K562 (cell line): ENCODE results near the gene LPCAT1. TPM values are rescaled to one million over a fixed set of nuclear protein-coding genes. Genes with fewer than 3 reads are reported as not detected.
A peak's percentile ranks its signal among the peaks of the same experiment; 100 is the strongest.

Experiments
- ATAC-seq: fragments of 200-7000 bp; cut with Tn5 transposase; 3 replicates; pipeline ENCODE4 v1.9.1; 2020; ENCODE audit warnings: moderate library complexity
- BruUV-seq: library from RNA; stranded (reverse); fragments of 400-500 nt; replicated peaks from 2 replicates; lab custom pipeline; 2021; lab: Mats Ljungman, UMichigan
- CTCF ChIA-PET: fragments of 300-600 bp; formaldehyde crosslinking; extraction: SDS; loops from one replicate; lab custom pipeline; 2021; ENCODE audit warnings: low intra/inter-chr PET ratio; lab: Yijun Ruan, JAX
- POLR2A ChIA-PET: fragments of 300-600, 350-650 bp; sonication (Branson Sonifier 250); formaldehyde crosslinking; extraction: SDS; loops from one replicate; lab custom pipeline; 2021; ENCODE audit warnings: antibody characterized with exemption, inconsistent platforms; lab: Yijun Ruan, JAX
- DNase-seq, 4 experiments: peaks; one replicate each; pipeline versions ENCODE4 v3.0.0 to v3.0.0-alpha.2; 2011 to 2018; ENCODE audit warnings: low spot score in 3 of 4, mixed read lengths in 3 of 4; ENCODE audit errors: extremely low read depth in 1 of 4
- FAIRE-seq: peaks from 2 replicates; lab custom pipeline; 2011; peaks lifted over from hg19 to GRCh38; lab: Jason Lieb, UNC
- H2AFZ ChIP-seq: 2 replicates; pipeline ENCODE4 v1.6.0; 2011; ENCODE audit warnings: low read depth, low read length, control low read depth, inconsistent platforms
- H3K27ac ChIP-seq: fragments of 200-600 bp; 3 replicates; pipeline ENCODE4 v1.8.0; 2011; ENCODE audit warnings: low read depth, mild to moderate bottlenecking, control low read depth, inconsistent platforms, low read length, moderate library complexity, mixed read lengths; ENCODE audit errors: extremely low read depth
- H3K27me3 ChIP-seq, 2 experiments: fragments of 300-600 bp in 1 of 2; 2 replicates in 1 of 2; 3 replicates in 1 of 2; pipeline versions ENCODE4 v1.6.0 to v1.8.0; 2011; ENCODE audit warnings: inconsistent platforms in 2 of 2, low read length in 2 of 2, mild to moderate bottlenecking in 1 of 2, mixed read lengths in 1 of 2, moderate library complexity in 1 of 2; ENCODE audit not compliant: control insufficient read depth in 2 of 2, insufficient read depth in 2 of 2
- H3K36me3 ChIP-seq: fragments of 300-600 bp; 3 replicates; pipeline ENCODE4 v1.8.0; 2011; ENCODE audit warnings: mild to moderate bottlenecking, low read length, inconsistent platforms; ENCODE audit not compliant: control insufficient read depth, insufficient read depth
- H3K4me1 ChIP-seq, 2 experiments: fragments of 200-600 bp in 1 of 2; replicated peaks in 1 of 2; 2 replicates in 1 of 2; 3 replicates in 1 of 2; pipeline versions ENCODE4 v1.5.1 to v1.8.0; 2011; ENCODE audit warnings: inconsistent platforms in 2 of 2, low read length in 2 of 2, mild to moderate bottlenecking in 1 of 2, mixed read lengths in 1 of 2, moderate library complexity in 1 of 2; ENCODE audit not compliant: control insufficient read depth in 2 of 2, insufficient read depth in 2 of 2
- H3K4me2 ChIP-seq: 2 replicates; pipeline ENCODE4 v1.6.1; 2011; ENCODE audit warnings: low read length, control low read depth, inconsistent platforms, mixed read lengths; ENCODE audit not compliant: insufficient read depth
- H3K4me3 ChIP-seq: fragments of 200-600 bp; sonication (generic), shearing (Covaris generic); 2 replicates; pipeline ENCODE4 v1.5.1; 2016; ENCODE audit warnings: control low read depth, inconsistent platforms
- H3K79me2 ChIP-seq: fragments of 200-600 bp; 3 replicates; pipeline ENCODE4 v1.8.0; 2011; ENCODE audit warnings: low read length, inconsistent platforms; ENCODE audit not compliant: control insufficient read depth, insufficient read depth
- H3K9ac ChIP-seq, 2 experiments: 2 replicates each; pipeline versions ENCODE4 v1.6.0 to v1.6.1; 2011; ENCODE audit warnings: low read depth in 2 of 2, low read length in 2 of 2, control low read depth in 1 of 2, inconsistent platforms in 1 of 2, mild to moderate bottlenecking in 1 of 2, mixed read lengths in 1 of 2; ENCODE audit not compliant: insufficient read depth in 1 of 2
- H3K9me1 ChIP-seq: one replicate; pipeline ENCODE4 v1.6.0; 2011; ENCODE audit warnings: inconsistent platforms, mild to moderate bottlenecking, low read length, moderate library complexity; ENCODE audit not compliant: control insufficient read depth, insufficient read depth
- H3K9me3 ChIP-seq: replicated peaks from 2 replicates; pipeline ENCODE4 v1.5.1; 2011; ENCODE audit warnings: low read depth, low read length, inconsistent platforms; ENCODE audit not compliant: control insufficient read depth, insufficient read depth
- H4K20me1 ChIP-seq: replicated peaks from 2 replicates; pipeline ENCODE4 v1.6.1; 2011; ENCODE audit warnings: low read length, inconsistent platforms, mixed read lengths; ENCODE audit not compliant: control insufficient read depth, insufficient read depth
- ARID3A ChIP-seq: IDR thresholded peaks from 2 replicates; pipeline ENCODE4 v1.6.1; 2012; ENCODE audit warnings: low read depth, low read length, improper control_type of control experiment, borderline replicate concordance
- CTBP1 ChIP-seq: fragments of 450-650 bp; IDR thresholded peaks from 2 replicates; pipeline ENCODE4 v1.6.1; 2016; ENCODE audit warnings: borderline replicate concordance
- EHMT2 ChIP-seq: fragments of 450-650 bp; IDR thresholded peaks from 2 replicates; pipeline ENCODE4 v1.6.1; 2018; ENCODE audit warnings: antibody characterized with exemption
- PBX2 ChIP-seq, 2 experiments: IDR thresholded peaks in 1 of 2; conservative IDR thresholded peaks in 1 of 2; 2 replicates each; pipeline ENCODE4 v1.6.1; 2016; ENCODE audit warnings: low read depth in 2 of 2, mild to moderate bottlenecking in 1 of 2, missing compliant biosample characterization in 1 of 2, missing genetic modification characterization in 1 of 2, moderate library complexity in 1 of 2
- TEAD1 ChIP-seq, 2 experiments: fragments of 450-650 bp in 1 of 2; sonication (generic) in 1 of 2; formaldehyde crosslinking; IDR thresholded peaks; 2 replicates each; pipeline versions ENCODE4 v1.4.0 to v1.8.0; 2020 to 2022; ENCODE audit warnings: mild to moderate bottlenecking in 2 of 2, missing genetic modification reagents in 1 of 2
- WGBS: fragments of 100-300 bp; shearing (Covaris generic); methylation state at CpG from one replicate; pipeline ENCODE4 v1.1.6; 2016; ENCODE audit warnings: low coverage, mixed read lengths; ENCODE audit not compliant: insufficient coverage; ENCODE audit errors: missing lambda C conversion rate; 5-methylcytosine and 5-hydroxymethylcytosine counted together
- in situ Hi-C: fragments of 300-500 bp; cut with MboI; formaldehyde crosslinking; loops from 4 replicates; pipeline ENCODE4 v1.15.0; 2018; ENCODE audit warnings: inconsistent platforms, mixed read lengths
- intact Hi-C: fragments of 100-400 bp; cut with micrococcal nuclease; formaldehyde crosslinking; loops from 2 replicates; pipeline ENCODE4 v1.14.2; 2022
- polyA plus RNA-seq, 8 experiments: library from polyadenylated mRNA; depleted of rRNA in 4 of 8; stranded (reverse) in 5 of 8; unstranded in 3 of 8; fragments of >200 nt; fragmentation: Nextera tagmentation in 2 of 8; fragmentation: Illumina TruSeq in 1 of 8; extraction: Ambion mirVana in 2 of 8; extraction: Trizol in 1 of 8; gene quantifications; 2 replicates each; pipeline versions ENCODE4 v1.2.1 to v1.2.3, GENCODE V29; 2011 to 2014; ENCODE audit warnings: inconsistent platforms in 1 of 8, missing spikeins in 1 of 8
- total RNA-seq, 7 experiments: library from RNA; depleted of rRNA in 6 of 7; stranded (reverse); fragments of >200 nt in 6 of 7; fragmentation: Illumina TruSeq in 2 of 7; extraction: Trizol in 2 of 7; gene quantifications; 2 replicates each; pipeline versions ENCODE4 v1.2.1 to v1.2.3, GENCODE V29; 2011 to 2021; ENCODE audit warnings: low replicate concordance in 1 of 7
- TF ChIP-seq, protein P1 (sequence below): fragments of 450-650 bp; IDR thresholded peaks from 2 replicates; pipeline ENCODE4 v1.6.1; 2016
- TF ChIP-seq, protein P2 (sequence below): fragments of 200-800 bp; sonication (Bioruptor generic); IDR thresholded peaks from 2 replicates; pipeline ENCODE4 v1.6.1; 2016; ENCODE audit warnings: missing genetic modification characterization, missing compliant biosample characterization

LPCAT1 gene
- total and polyA plus RNA-seq, 9 of the 15 experiments (the other 6 are each of a cell fraction or from before 2014, with no cell fraction given) = 0.14 to 18.4 (median 13.9) TPM

DNA sequence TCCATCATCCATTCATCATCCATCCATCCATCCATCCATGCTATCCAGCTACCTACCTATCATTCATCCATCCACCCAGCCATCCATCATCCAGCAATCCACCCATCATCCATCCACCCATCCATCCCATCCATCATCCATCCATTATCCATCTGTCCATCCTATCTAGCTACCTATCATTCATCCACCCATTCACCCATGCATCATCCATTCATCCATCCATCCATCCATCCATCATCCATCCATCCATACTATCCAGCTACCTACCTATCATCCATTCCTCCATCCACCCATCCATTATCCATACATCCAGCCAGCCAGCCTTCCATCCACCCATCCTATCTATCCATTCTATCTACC is 104.9 kb downstream of the LPCAT1 start (continued):
- TF ChIP-seq EHMT2 (0 out of 2 replicates have a peak, but pooled peaks have one; percentile 54), ARID3A (no peak)
- TF ChIP-seq, all 486 proteins: peak for 9

- no peak for ATAC-seq
- ChIA-PET POLR2A (interaction anchor here (0.9 to 1.2 kb wide), 2 partner anchors 9 to 13 kb away, joined by 3 to 6 read pairs; no protein-coding TSS in a partner anchor), CTCF (no interaction called here)
- H3K9me1 ChIP-seq = peaks cover 7% of the 10 kb centered on the region
- no peak overlapping the region for H3K9ac ChIP-seq
- intact Hi-C loops = no loop called here
- no peak for FAIRE-seq
- no peak overlapping the region for H3K4me2 ChIP-seq
- H4K20me1 ChIP-seq = peaks cover 17% of the 10 kb centered on the region
- no TSS peak for BruUV-seq
- H3K4me3 ChIP-seq = no peak overlapping the region
- no peak overlapping the region for H2AFZ ChIP-seq
- no peak overlapping the region for H3K27ac ChIP-seq
- no peaks in the 10 kb centered on the region for H3K9me3 ChIP-seq
- no peaks in the 10 kb centered on the region for H3K79me2 ChIP-seq
- 5% methylated on average over 2 of the region's 2 CpGs for WGBS
- in situ Hi-C loops = no loop called here
- peaks cover 0 to 21% of the 10 kb centered on the region in 2 experiments; a peak in 1 of 5 replicates for H3K4me1 ChIP-seq
- peaks cover 6 to 34% of the 10 kb centered on the region in 2 experiments; a peak in 4 of 5 replicates for H3K27me3 ChIP-seq
- no peak for DNase-seq
- H3K36me3 ChIP-seq = no peaks in the 10 kb centered on the region
- TF ChIP-seq, protein P1, sequence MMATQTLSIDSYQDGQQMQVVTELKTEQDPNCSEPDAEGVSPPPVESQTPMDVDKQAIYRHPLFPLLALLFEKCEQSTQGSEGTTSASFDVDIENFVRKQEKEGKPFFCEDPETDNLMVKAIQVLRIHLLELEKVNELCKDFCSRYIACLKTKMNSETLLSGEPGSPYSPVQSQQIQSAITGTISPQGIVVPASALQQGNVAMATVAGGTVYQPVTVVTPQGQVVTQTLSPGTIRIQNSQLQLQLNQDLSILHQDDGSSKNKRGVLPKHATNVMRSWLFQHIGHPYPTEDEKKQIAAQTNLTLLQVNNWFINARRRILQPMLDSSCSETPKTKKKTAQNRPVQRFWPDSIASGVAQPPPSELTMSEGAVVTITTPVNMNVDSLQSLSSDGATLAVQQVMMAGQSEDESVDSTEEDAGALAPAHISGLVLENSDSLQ = peak; percentile 74
- no peak for TF ChIP-seq PBX2 (CRISPR knock-in tag; IDR thresholded peaks at IDR 0.05; ENCODE audit: low read depth)
- TF ChIP-seq PBX2 (tag; conservative IDR thresholded peaks at IDR 0.05; ENCODE audit: low read depth) = peak; percentile 80
- TF ChIP-seq, protein P2, sequence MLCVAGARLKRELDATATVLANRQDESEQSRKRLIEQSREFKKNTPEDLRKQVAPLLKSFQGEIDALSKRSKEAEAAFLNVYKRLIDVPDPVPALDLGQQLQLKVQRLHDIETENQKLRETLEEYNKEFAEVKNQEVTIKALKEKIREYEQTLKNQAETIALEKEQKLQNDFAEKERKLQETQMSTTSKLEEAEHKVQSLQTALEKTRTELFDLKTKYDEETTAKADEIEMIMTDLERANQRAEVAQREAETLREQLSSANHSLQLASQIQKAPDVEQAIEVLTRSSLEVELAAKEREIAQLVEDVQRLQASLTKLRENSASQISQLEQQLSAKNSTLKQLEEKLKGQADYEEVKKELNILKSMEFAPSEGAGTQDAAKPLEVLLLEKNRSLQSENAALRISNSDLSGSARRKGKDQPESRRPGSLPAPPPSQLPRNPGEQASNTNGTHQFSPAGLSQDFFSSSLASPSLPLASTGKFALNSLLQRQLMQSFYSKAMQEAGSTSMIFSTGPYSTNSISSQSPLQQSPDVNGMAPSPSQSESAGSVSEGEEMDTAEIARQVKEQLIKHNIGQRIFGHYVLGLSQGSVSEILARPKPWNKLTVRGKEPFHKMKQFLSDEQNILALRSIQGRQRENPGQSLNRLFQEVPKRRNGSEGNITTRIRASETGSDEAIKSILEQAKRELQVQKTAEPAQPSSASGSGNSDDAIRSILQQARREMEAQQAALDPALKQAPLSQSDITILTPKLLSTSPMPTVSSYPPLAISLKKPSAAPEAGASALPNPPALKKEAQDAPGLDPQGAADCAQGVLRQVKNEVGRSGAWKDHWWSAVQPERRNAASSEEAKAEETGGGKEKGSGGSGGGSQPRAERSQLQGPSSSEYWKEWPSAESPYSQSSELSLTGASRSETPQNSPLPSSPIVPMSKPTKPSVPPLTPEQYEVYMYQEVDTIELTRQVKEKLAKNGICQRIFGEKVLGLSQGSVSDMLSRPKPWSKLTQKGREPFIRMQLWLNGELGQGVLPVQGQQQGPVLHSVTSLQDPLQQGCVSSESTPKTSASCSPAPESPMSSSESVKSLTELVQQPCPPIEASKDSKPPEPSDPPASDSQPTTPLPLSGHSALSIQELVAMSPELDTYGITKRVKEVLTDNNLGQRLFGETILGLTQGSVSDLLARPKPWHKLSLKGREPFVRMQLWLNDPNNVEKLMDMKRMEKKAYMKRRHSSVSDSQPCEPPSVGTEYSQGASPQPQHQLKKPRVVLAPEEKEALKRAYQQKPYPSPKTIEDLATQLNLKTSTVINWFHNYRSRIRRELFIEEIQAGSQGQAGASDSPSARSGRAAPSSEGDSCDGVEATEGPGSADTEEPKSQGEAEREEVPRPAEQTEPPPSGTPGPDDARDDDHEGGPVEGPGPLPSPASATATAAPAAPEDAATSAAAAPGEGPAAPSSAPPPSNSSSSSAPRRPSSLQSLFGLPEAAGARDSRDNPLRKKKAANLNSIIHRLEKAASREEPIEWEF (CRISPR knock-in tag) = no peak
- no peak for TF ChIP-seq TEAD1 (CRISPR knock-in tag; IDR thresholded peaks at IDR 0.05)
- TF ChIP-seq CTBP1 = no peak
Observed at GRCh38 chr5:1418238-1418920, 105.4 kb downstream of the LPCAT1 start.
